HCT116 (cell line): ENCODE results near the gene URI1. TPM values are rescaled to one million over a fixed set of nuclear protein-coding genes. Genes with fewer than 3 reads are reported as not detected.

Experiments
- ATAC-seq: fragments of 200-7000 bp; cut with Tn5 transposase; 2 replicates; pipeline ENCODE4 v1.9.1; 2020; ENCODE audit warnings: mild to moderate bottlenecking, moderate library complexity
- BruUV-seq: library from RNA; stranded (reverse); fragments of 400-500 nt; replicated peaks from 2 replicates; lab custom pipeline; 2021; lab: Mats Ljungman, UMichigan
- CTCF ChIA-PET: fragments of 300-600 bp; sonication (Branson Sonifier 250); formaldehyde crosslinking; loops from one replicate; lab custom pipeline; 2021; ENCODE audit warnings: antibody characterized with exemption; lab: Charles Lee
- POLR2A ChIA-PET: fragments of 300-600, 350-600 bp; sonication (Branson Sonifier 250); formaldehyde crosslinking; loops from one replicate; lab custom pipeline; 2021; ENCODE audit warnings: antibody characterized with exemption; lab: Charles Lee
- RAD21 ChIA-PET, 2 experiments: fragments of 300-600 bp; sonication (Branson Sonifier 250); formaldehyde crosslinking; loops; one replicate each; lab custom pipeline; 2023; ENCODE audit warnings: low total read pairs in 2 of 2; ENCODE audit not compliant: uncharacterized antibody in 2 of 2, unreplicated experiment in 2 of 2, low non-redundant PET in 1 of 2; lab: Charles Lee
- DNase-seq: peaks from one replicate; pipeline ENCODE4 v3.0.0-alpha.2; 2010; ENCODE audit warnings: low read depth, low spot score
- H2AFZ ChIP-seq: fragments of 200-600 bp; shearing (Covaris generic), sonication (generic); 2 replicates; pipeline ENCODE4 v1.6.1; 2017; ENCODE audit warnings: low read depth, mixed run types, mixed read lengths, antibody characterized with exemption, low read length; ENCODE audit not compliant: poor library complexity, severe bottlenecking
- H3K27ac ChIP-seq: 2 replicates; pipeline ENCODE4 v1.5.1; 2012; ENCODE audit warnings: low read depth, low read length
- H3K27me3 ChIP-seq: fragments of 200-600 bp; sonication (generic); 2 replicates; pipeline ENCODE4 v1.6.1; 2016; ENCODE audit warnings: mixed run types, low read length, mixed read lengths; ENCODE audit not compliant: insufficient read depth
- H3K36me3 ChIP-seq, 2 experiments: fragments of 200-500 bp in 1 of 2; fragments of 200-600 bp in 1 of 2; sonication (Bioruptor generic) in 1 of 2; sonication (generic) in 1 of 2; 2 replicates each; pipeline versions ENCODE4 v1.5.1 to v1.6.1; 2014 to 2016; ENCODE audit warnings: low read length in 2 of 2, inconsistent platforms in 1 of 2, mixed read lengths in 1 of 2, mixed run types in 1 of 2; ENCODE audit not compliant: insufficient read depth in 2 of 2, control insufficient read depth in 1 of 2
- H3K4me1 ChIP-seq, 2 experiments: fragments of 200-600 bp in 1 of 2; sonication (generic) in 1 of 2; 2 replicates each; pipeline versions ENCODE4 v1.5.1 to v1.6.1; 2012 to 2017; ENCODE audit warnings: low read length in 2 of 2, inconsistent platforms in 1 of 2, mild to moderate bottlenecking in 1 of 2, mixed read lengths in 1 of 2, mixed run types in 1 of 2, moderate library complexity in 1 of 2; ENCODE audit not compliant: insufficient read depth in 2 of 2, control insufficient read depth in 1 of 2
- H3K4me2 ChIP-seq: fragments of 200-600 bp; sonication (generic); 2 replicates; pipeline ENCODE4 v1.6.1; 2017; ENCODE audit warnings: mixed run types, low read length, mixed read lengths
- H3K4me3 ChIP-seq, 2 experiments: fragments of 200-600 bp in 1 of 2; sonication (generic) in 1 of 2; replicated peaks in 1 of 2; 2 replicates each; pipeline ENCODE4 v1.5.1; 2011 to 2016; ENCODE audit warnings: low read length in 2 of 2, control low read depth in 1 of 2, low read depth in 1 of 2, mild to moderate bottlenecking in 1 of 2, mixed read lengths in 1 of 2, mixed run types in 1 of 2
- H3K79me2 ChIP-seq: fragments of 200-600 bp; sonication (generic); 2 replicates; pipeline ENCODE4 v1.6.1; 2017; ENCODE audit warnings: mild to moderate bottlenecking, mixed run types, low read length, moderate library complexity, mixed read lengths; ENCODE audit not compliant: insufficient read depth
- H3K9ac ChIP-seq: fragments of 200-600 bp; sonication (generic); 2 replicates; pipeline ENCODE4 v1.6.1; 2016; ENCODE audit warnings: low read length, mixed read lengths
- H3K9me2 ChIP-seq: fragments of 200-600 bp; sonication (generic), shearing (Covaris generic); 2 replicates; pipeline ENCODE4 v1.6.1; 2017; ENCODE audit warnings: mixed run types, mild to moderate bottlenecking, moderate library complexity; ENCODE audit not compliant: insufficient read depth
- H3K9me3 ChIP-seq, 2 experiments: fragments of 200-500 bp in 1 of 2; fragments of 200-600 bp in 1 of 2; sonication (Bioruptor generic) in 1 of 2; sonication (generic) in 1 of 2; 2 replicates each; pipeline ENCODE4 v1.6.1; 2014 to 2017; ENCODE audit warnings: low read length in 2 of 2, mixed read lengths in 2 of 2, inconsistent platforms in 1 of 2, low read depth in 1 of 2, mild to moderate bottlenecking in 1 of 2, mixed run types in 1 of 2, moderate library complexity in 1 of 2; ENCODE audit not compliant: control insufficient read depth in 1 of 2, insufficient read depth in 1 of 2
- H4K20me1 ChIP-seq: fragments of 200-600 bp; sonication (generic), shearing (Covaris generic); 2 replicates; pipeline ENCODE4 v1.6.1; 2017; ENCODE audit warnings: mixed run types, mild to moderate bottlenecking, moderate library complexity; ENCODE audit not compliant: insufficient read depth
- CBX3 ChIP-seq: IDR thresholded peaks from 2 replicates; pipeline ENCODE4 v1.6.1; 2012; ENCODE audit warnings: low read depth
- CEBPB ChIP-seq: IDR thresholded peaks from 2 replicates; pipeline ENCODE4 v1.6.1; 2012; ENCODE audit warnings: low read depth
- ELF1 ChIP-seq: IDR thresholded peaks from 2 replicates; pipeline ENCODE4 v1.6.1; 2012; ENCODE audit warnings: low read depth, borderline replicate concordance
- EZH2phosphoT487 ChIP-seq: fragments of 200-600 bp; IDR thresholded peaks from 2 replicates; pipeline ENCODE4 v1.6.1; 2018; ENCODE audit warnings: antibody characterized with exemption, borderline replicate concordance
- JUND ChIP-seq: IDR thresholded peaks from 2 replicates; pipeline ENCODE4 v1.6.1; 2012
- POLR2A ChIP-seq: IDR thresholded peaks from 2 replicates; pipeline ENCODE4 v1.7.0; 2011; ENCODE audit warnings: borderline replicate concordance; ENCODE audit not compliant: insufficient read depth, insufficient read length; ENCODE audit errors: extremely low read depth
- POLR2AphosphoS5 ChIP-seq: IDR thresholded peaks from 2 replicates; pipeline ENCODE4 v1.6.1; 2011; ENCODE audit warnings: mild to moderate bottlenecking, low read depth, low read length, moderate library complexity
- RAD21 ChIP-seq: IDR thresholded peaks from 2 replicates; pipeline ENCODE4 v1.6.1; 2012; ENCODE audit warnings: low read depth, mild to moderate bottlenecking
- REST ChIP-seq: IDR thresholded peaks from 2 replicates; pipeline ENCODE4 v1.6.1; 2012; ENCODE audit warnings: low read depth
- SIN3A ChIP-seq: IDR thresholded peaks from 2 replicates; pipeline ENCODE4 v1.6.1; 2012; ENCODE audit warnings: low read depth
- YY1 ChIP-seq: IDR thresholded peaks from 2 replicates; pipeline ENCODE4 v1.6.1; 2011; ENCODE audit warnings: low read length, low read depth, moderate library complexity, mild to moderate bottlenecking; ENCODE audit not compliant: insufficient replicate concordance; ENCODE audit errors: extremely low read depth
- intact Hi-C: fragments of 100-400 bp; cut with micrococcal nuclease; formaldehyde crosslinking; loops from 2 replicates; pipeline ENCODE4 v1.10.0; 2022
- total RNA-seq: library from RNA; stranded (reverse); gene quantifications from one replicate; pipeline ENCODE4 v1.2.1, GENCODE V29; 2021; ENCODE audit not compliant: unreplicated experiment

Gene URI1
- total RNA-seq, 1 experiment from 2014 or later: 51.4 TPM

- no peak overlapping the region for H3K9ac ChIP-seq
- no peak overlapping the region for H3K4me3 ChIP-seq
- TF ChIP-seq CBX3: no peak
- TF ChIP-seq CEBPB: no peak
- TF ChIP-seq RAD21: no peak
- TF ChIP-seq REST: no peak
- TF ChIP-seq ELF1: no peak
- TF ChIP-seq SIN3A: no peak
- TF ChIP-seq JUND: no peak
- TF ChIP-seq YY1: no peak
- no peak for TF ChIP-seq EZH2phosphoT487
- TF ChIP-seq POLR2AphosphoS5: no peak
- TF ChIP-seq POLR2A: no peak
- TF ChIP-seq, all 23 proteins: peak for 0
- H3K4me1 ChIP-seq: no peaks in the 10 kb centered on the region
- no peak for DNase-seq
- ChIA-PET RAD21 (no interaction called here), POLR2A (no interaction called here), CTCF (no interaction called here)
- H3K9me2 ChIP-seq: no peaks in the 10 kb centered on the region
- H3K27me3 ChIP-seq: no peaks in the 10 kb centered on the region
- H3K36me3 ChIP-seq: no peaks in the 10 kb centered on the region
- H3K4me2 ChIP-seq: no peak overlapping the region
- intact Hi-C loops: no loop called here
- no peaks in the 10 kb centered on the region for H3K9me3 ChIP-seq
- no peaks in the 10 kb centered on the region for H3K79me2 ChIP-seq
- no TSS peak for BruUV-seq
- no peak overlapping the region for H3K27ac ChIP-seq
- no peak overlapping the region for H2AFZ ChIP-seq
- H4K20me1 ChIP-seq: no peaks in the 10 kb centered on the region
- no peak for ATAC-seq
Observed at GRCh38 chr19:29917911-29918310, 24.1 kb upstream of the URI1 start.
